HG03571 (cell line): Measurements from ENCODE around the gene PHF21B.
"Not testable (repeated sequence)": the region's sequence is repeated elsewhere in the genome, so short reads cannot be mapped to it uniquely, and the experiment has no call there.

Experiments
- ATAC-seq: cut with Tn5 transposase; IDR thresholded peaks from one replicate; pipeline ENCODE4 v1.9.1; 2021; ENCODE audit not compliant: unreplicated experiment

PHF21B gene

GRCh38 chr22:44962741-44963454, 46.9 kb downstream of the PHF21B start:
- ATAC-seq: no peak

GRCh38 chr22:44961682-44962081, 48.1 kb downstream of the PHF21B start:
- not testable (repeated sequence) for ATAC-seq

- no peak for ATAC-seq
Observed at GRCh38 chr22:44956840-44957767, 52.7 kb downstream of the PHF21B start.

DNA sequence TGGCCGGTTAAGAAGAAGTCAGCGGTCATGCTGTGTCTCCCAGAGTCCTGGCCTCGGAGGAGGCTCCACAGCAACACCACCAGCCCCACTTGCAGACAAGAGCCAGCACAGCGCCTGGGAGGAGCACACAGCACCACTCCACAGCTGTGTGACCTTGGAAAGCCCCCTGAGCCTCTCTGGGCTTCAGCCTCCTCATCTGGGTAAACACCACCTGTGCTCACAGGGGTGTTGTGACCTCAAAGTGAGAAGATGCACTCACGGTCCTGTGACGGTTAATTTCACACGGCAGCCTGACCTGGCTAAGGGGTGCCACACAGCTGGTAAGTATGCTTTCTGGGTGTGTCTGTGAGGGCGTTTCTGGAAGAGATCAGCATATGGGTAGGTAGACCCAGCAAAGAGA, 54.7 kb downstream of the PHF21B start:
- ATAC-seq: no peak

- no peak for ATAC-seq
Observed at GRCh38 chr22:44954149-44954548, 55.7 kb downstream of the PHF21B start.

- no peak for ATAC-seq
Observed at GRCh38 chr22:44952863-44953746, 56.7 kb downstream of the PHF21B start.

DNA sequence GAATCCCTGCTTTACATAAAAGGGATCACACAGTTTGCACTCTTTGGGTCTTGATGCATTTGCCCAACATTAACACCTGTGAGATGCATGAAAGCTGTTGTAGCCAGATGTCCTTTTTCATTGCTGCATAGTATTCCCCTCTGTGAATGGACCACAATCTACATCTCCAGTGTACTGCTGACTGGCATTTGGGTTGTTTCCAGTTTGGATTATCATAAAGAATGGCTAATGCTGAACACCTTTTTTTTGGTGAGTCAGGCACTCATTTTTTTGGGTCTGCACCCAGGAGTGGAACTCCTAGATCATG, 58.3 kb downstream of the PHF21B start:
- no peak for ATAC-seq

- ATAC-seq: no peak
Observed at GRCh38 chr22:44950806-44951509, 58.8 kb downstream of the PHF21B start.

- ATAC-seq: no peak
Observed at GRCh38 chr22:44947846-44948245, 62.0 kb downstream of the PHF21B start.

GRCh38 chr22:44947049-44947448, 62.8 kb downstream of the PHF21B start:
- no peak for ATAC-seq

- ATAC-seq: no peak
Observed at GRCh38 chr22:44944883-44945601, 64.8 kb downstream of the PHF21B start.

GRCh38 chr22:44943701-44944324, 66.0 kb downstream of the PHF21B start:
- ATAC-seq: no peak

GRCh38 chr22:44942979-44943700, 66.7 kb downstream of the PHF21B start:
- ATAC-seq: no peak

DNA sequence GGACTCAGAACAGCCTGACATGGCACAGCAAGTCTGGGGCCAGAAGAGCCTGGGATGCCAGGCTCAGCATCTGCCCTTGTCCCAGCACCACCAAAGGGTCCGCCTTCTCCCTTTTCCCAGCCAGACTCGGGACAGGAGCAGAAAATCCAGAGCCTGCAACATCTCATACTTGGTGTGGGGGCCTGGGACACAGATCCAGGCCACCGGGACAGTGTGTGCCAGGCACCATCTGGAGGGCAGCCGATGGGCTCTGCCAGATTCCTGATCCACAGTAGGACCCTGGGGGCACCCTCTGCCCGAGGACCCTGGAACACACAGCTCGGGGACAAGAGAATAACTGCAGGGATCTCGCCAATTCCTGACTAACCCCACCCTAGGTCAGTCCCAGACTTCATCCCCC, 67.7 kb downstream of the PHF21B start:
- ATAC-seq: no peak

GRCh38 chr22:44941207-44941606, 68.6 kb downstream of the PHF21B start:
- ATAC-seq: no peak

- no peak for ATAC-seq
Observed at GRCh38 chr22:44940130-44940529, 69.7 kb downstream of the PHF21B start.

- ATAC-seq: no peak
Observed at GRCh38 chr22:44939451-44939850, 70.4 kb downstream of the PHF21B start.

DNA sequence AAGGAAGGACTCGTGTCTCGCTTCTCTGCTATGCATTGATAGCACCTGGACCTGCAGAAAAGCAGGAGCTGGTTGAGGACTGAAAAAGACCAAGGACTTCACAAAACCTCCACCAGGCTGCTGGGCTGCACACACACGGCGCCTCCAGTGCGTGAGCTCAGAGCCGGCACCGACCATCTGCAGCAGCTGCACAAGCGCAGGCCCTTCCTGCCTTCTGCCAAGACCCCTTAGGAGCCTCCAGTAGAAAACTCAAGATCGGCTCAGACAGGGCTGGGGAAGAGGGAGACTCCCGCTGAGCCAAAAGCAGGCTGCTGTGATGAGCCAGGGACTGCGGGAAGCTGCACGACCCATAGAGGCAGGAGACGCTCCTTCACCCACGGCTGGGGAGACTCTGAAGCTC, 70.9 kb downstream of the PHF21B start:
- ATAC-seq: no peak

- no peak for ATAC-seq
Observed at GRCh38 chr22:44937216-44937615, 72.6 kb downstream of the PHF21B start.
